CD14-positive monocyte (primary cell): ENCODE data around the gene ADPRM. TPM values are rescaled to one million over a fixed set of nuclear protein-coding genes. Genes with fewer than 3 reads are reported as not detected.

Experiments
- DNase-seq, 3 donors: peaks; one replicate each; pipeline ENCODE4 v3.0.0-alpha.2; 2011 to 2022
- H2AFZ ChIP-seq: 2 replicates; pipeline ENCODE4 v1.6.0; 2012; ENCODE audit warnings: mild to moderate bottlenecking, low read depth, low read length, inconsistent platforms; ENCODE audit not compliant: insufficient read depth, poor library complexity, severe bottlenecking
- H3K27ac ChIP-seq, 2 donors: 1 replicate in 1 of 2; 2 replicates in 1 of 2; pipeline ENCODE4 v1.5.1; 2012 to 2013; ENCODE audit warnings: low read length in 2 of 2, control low read depth in 1 of 2, inconsistent platforms in 1 of 2, low read depth in 1 of 2, mild to moderate bottlenecking in 1 of 2
- H3K27me3 ChIP-seq, 2 donors: one replicate each; pipeline versions ENCODE4 v1.6.0 to v1.6.1; 2011 to 2013; ENCODE audit warnings: low read length in 2 of 2; ENCODE audit not compliant: control insufficient read depth in 2 of 2, insufficient read depth in 2 of 2
- H3K36me3 ChIP-seq, 2 donors: replicated peaks in 1 of 2; 1 replicate in 1 of 2; 2 replicates in 1 of 2; pipeline versions ENCODE4 v1.5.1 to v1.6.1; 2012 to 2013; ENCODE audit warnings: low read length in 2 of 2, control low read depth in 1 of 2, inconsistent platforms in 1 of 2, mild to moderate bottlenecking in 1 of 2; ENCODE audit not compliant: insufficient read depth in 2 of 2, control insufficient read depth in 1 of 2
- H3K4me1 ChIP-seq, 2 donors: 1 replicate in 1 of 2; 2 replicates in 1 of 2; pipeline versions ENCODE4 v1.5.1 to v1.6.1; 2012 to 2013; ENCODE audit warnings: low read length in 2 of 2, control low read depth in 1 of 2, inconsistent platforms in 1 of 2, mild to moderate bottlenecking in 1 of 2, moderate library complexity in 1 of 2; ENCODE audit not compliant: insufficient read depth in 2 of 2, control insufficient read depth in 1 of 2
- H3K4me2 ChIP-seq: replicated peaks from 2 replicates; pipeline ENCODE3; 2012; ENCODE audit warnings: low read length, moderate library complexity, mild to moderate bottlenecking; ENCODE audit not compliant: poor library complexity, severe bottlenecking; ENCODE audit errors: extremely low read depth
- H3K4me3 ChIP-seq, 3 experiments: fragments of 200-600 bp in 1 of 3; sonication (generic) in 1 of 3; replicated peaks in 1 of 3; 1 replicate in 2 of 3; 2 replicates in 1 of 3; pipeline ENCODE4 v1.5.1; 2011 to 2013; ENCODE audit warnings: low read length in 3 of 3, mild to moderate bottlenecking in 3 of 3, control low read depth in 2 of 3, low read depth in 2 of 3, inconsistent platforms in 1 of 3, moderate library complexity in 1 of 3
- H3K79me2 ChIP-seq: 2 replicates; pipeline ENCODE4 v1.6.0; 2012; ENCODE audit warnings: mild to moderate bottlenecking, control low read depth, inconsistent platforms, low read length, moderate library complexity; ENCODE audit not compliant: insufficient read depth
- H3K9ac ChIP-seq: 2 replicates; pipeline ENCODE4 v1.6.0; 2017; ENCODE audit warnings: low read length, mild to moderate bottlenecking; ENCODE audit not compliant: insufficient read depth, poor library complexity, severe bottlenecking
- H3K9me3 ChIP-seq, 2 donors: replicated peaks in 1 of 2; 1 replicate in 1 of 2; 2 replicates in 1 of 2; pipeline versions ENCODE4 v1.5.1 to v1.6.1; 2012 to 2013; ENCODE audit warnings: low read length in 2 of 2, control low read depth in 1 of 2; ENCODE audit not compliant: control insufficient read depth in 1 of 2, insufficient read depth in 1 of 2
- H4K20me1 ChIP-seq: 2 replicates; pipeline ENCODE4 v1.6.0; 2012; ENCODE audit warnings: mild to moderate bottlenecking, low read length, control low read depth, moderate library complexity; ENCODE audit not compliant: insufficient read depth
- H3K27ac Mint-ChIP-seq, 7 donors: one replicate each; pipeline ENCODE4 v1.8.0; 2020; ENCODE audit warnings: mild to moderate bottlenecking in 7 of 7, mixed read lengths in 7 of 7, moderate library complexity in 6 of 7, inconsistent platforms in 2 of 7
- H3K27me3 Mint-ChIP-seq, 3 donors: one replicate each; pipeline ENCODE4 v1.8.0; 2021 to 2022; ENCODE audit warnings: low read depth in 3 of 3, mild to moderate bottlenecking in 3 of 3, mixed read lengths in 3 of 3, moderate library complexity in 3 of 3, inconsistent platforms in 1 of 3
- H3K36me3 Mint-ChIP-seq, 2 donors: one replicate each; pipeline ENCODE4 v1.8.0; 2020; ENCODE audit warnings: mixed read lengths in 2 of 2, inconsistent platforms in 1 of 2, mild to moderate bottlenecking in 1 of 2
- H3K4me1 Mint-ChIP-seq: one replicate; pipeline ENCODE4 v1.8.0; 2020; ENCODE audit warnings: mild to moderate bottlenecking, mixed read lengths
- H3K4me3 Mint-ChIP-seq, 2 donors: one replicate each; pipeline ENCODE4 v1.8.0; 2020; ENCODE audit warnings: mild to moderate bottlenecking in 2 of 2, mixed read lengths in 2 of 2, moderate library complexity in 1 of 2
- H3K9me3 Mint-ChIP-seq, 7 donors: one replicate each; pipeline ENCODE4 v1.8.0; 2020 to 2022; ENCODE audit warnings: mixed read lengths in 7 of 7, mild to moderate bottlenecking in 6 of 7, moderate library complexity in 6 of 7, inconsistent platforms in 2 of 7
- WGBS: methylation state at CpG from one replicate; pipeline ENCODE4 v1.1.5; 2013; ENCODE audit warnings: missing lambda C conversion rate; ENCODE audit not compliant: insufficient coverage; 5-methylcytosine and 5-hydroxymethylcytosine counted together
- intact Hi-C, 2 donors: fragments of 100-400 bp; cut with micrococcal nuclease; formaldehyde crosslinking; loops; one replicate each; pipeline versions ENCODE4 v1.15.0 to v1.15.1; 2023
- polyA plus RNA-seq, 3 donors: library from polyadenylated mRNA; depleted of rRNA in 1 of 3; unstranded in 2 of 3; stranded (reverse) in 1 of 3; fragments of 300-500 nt in 2 of 3; fragments of >200 nt in 1 of 3; fragmentation: Illumina TruSeq in 2 of 3; gene quantifications; 1 replicate in 2 of 3; 2 replicates in 1 of 3; pipeline ENCODE4 v1.2.3, GENCODE V29; 2012 to 2021
- TF ChIP-seq, protein P1 (sequence below): fragments of 200-600 bp; IDR thresholded peaks from one replicate; pipeline ENCODE4 v1.8.0; 2022; ENCODE audit warnings: antibody characterized with exemption, mild to moderate bottlenecking

The ADPRM gene
- polyA plus RNA-seq, 3 donors = 6.0 to 9.3 (median 7.5) TPM

DNA sequence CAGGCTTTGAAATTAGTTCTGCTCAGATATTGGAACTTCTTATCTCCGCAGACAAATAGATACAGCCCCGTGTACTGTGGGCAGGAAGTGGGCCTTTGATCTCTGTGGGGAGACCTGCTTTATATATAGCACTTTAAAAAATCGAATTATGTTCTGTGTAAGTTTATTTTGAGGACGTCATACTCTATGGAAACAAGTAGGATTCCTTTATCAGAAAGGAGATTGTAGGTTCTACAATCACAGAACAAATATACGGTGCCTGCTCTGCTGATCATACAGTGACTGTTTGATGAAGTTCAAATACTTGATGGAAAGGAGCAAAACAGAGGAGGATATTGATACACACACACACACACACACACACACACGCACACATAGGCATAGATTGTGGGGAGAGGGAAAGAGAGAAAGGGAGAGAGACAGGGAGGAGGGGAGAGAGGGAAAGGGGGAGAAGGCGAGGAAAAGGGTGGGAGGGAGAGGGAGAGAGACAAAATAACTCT, 47.2 kb downstream of the ADPRM start:
- Histone ChIP-seq H3K27me3 (no peaks in the 10 kb centered on the region), H3K9me3 (no peaks in the 10 kb centered on the region), H3K4me3 (no peak overlapping the region), H2AFZ (no peak overlapping the region), H3K27ac (no peak overlapping the region), H3K9ac (no peak overlapping the region), H3K4me2 (no peak overlapping the region), H3K79me2 (no peaks in the 10 kb centered on the region), H4K20me1 (no peaks in the 10 kb centered on the region), H3K36me3 (no peaks in the 10 kb centered on the region), H3K4me1 (no peaks in the 10 kb centered on the region)
- no peak for DNase-seq
- Mint-ChIP-seq H3K27ac (no peak overlapping the region), H3K9me3 (no peaks in the 10 kb centered on the region), H3K4me3 (no peak overlapping the region), H3K4me1 (no peaks in the 10 kb centered on the region), H3K36me3 (no peaks in the 10 kb centered on the region), H3K27me3 (peaks cover 0 to 1% (median 1%) of the 10 kb centered on the region in 3 donors)
- 100% methylated on average over 1 of the region's 7 CpGs for WGBS
- TF ChIP-seq, protein P1, sequence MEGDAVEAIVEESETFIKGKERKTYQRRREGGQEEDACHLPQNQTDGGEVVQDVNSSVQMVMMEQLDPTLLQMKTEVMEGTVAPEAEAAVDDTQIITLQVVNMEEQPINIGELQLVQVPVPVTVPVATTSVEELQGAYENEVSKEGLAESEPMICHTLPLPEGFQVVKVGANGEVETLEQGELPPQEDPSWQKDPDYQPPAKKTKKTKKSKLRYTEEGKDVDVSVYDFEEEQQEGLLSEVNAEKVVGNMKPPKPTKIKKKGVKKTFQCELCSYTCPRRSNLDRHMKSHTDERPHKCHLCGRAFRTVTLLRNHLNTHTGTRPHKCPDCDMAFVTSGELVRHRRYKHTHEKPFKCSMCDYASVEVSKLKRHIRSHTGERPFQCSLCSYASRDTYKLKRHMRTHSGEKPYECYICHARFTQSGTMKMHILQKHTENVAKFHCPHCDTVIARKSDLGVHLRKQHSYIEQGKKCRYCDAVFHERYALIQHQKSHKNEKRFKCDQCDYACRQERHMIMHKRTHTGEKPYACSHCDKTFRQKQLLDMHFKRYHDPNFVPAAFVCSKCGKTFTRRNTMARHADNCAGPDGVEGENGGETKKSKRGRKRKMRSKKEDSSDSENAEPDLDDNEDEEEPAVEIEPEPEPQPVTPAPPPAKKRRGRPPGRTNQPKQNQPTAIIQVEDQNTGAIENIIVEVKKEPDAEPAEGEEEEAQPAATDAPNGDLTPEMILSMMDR = no peak
- intact Hi-C loops = no loop called here

DNA sequence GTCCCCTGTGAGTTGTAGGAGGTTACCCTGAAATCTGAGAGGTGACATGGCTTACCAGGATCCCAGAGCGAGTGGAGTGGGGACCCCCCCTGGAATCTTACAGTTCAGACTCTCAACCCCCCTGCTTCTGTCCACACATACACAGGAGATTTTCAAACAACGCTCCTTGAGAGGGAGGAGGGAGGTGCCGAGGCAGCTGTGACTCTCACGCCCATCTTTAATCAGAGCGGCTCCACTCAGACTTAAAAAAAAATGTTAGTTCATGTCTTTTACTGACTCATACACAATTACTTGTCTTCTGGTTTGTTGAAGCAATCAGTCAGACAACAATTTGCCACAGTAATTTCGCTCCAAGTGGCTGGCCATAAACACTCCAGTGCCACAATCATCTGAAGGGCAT, 47.8 kb downstream of the ADPRM start:
- no peaks in the 10 kb centered on the region for H3K4me1 Mint-ChIP-seq
- DNase-seq = no peak
- H3K9me3 Mint-ChIP-seq = no peaks in the 10 kb centered on the region
- Histone ChIP-seq H3K9me3 (no peaks in the 10 kb centered on the region), H3K27me3 (no peaks in the 10 kb centered on the region), H3K4me1 (no peaks in the 10 kb centered on the region), H3K9ac (no peak overlapping the region), H3K79me2 (no peaks in the 10 kb centered on the region), H3K4me2 (no peak overlapping the region), H4K20me1 (no peaks in the 10 kb centered on the region), H3K36me3 (no peaks in the 10 kb centered on the region), H2AFZ (no peak overlapping the region), H3K4me3 (no peak overlapping the region), H3K27ac (no peak overlapping the region)
- WGBS = 100% methylated on average over 1 of the region's 6 CpGs
- H3K27me3 Mint-ChIP-seq = peaks cover 1 to 4% (median 2%) of the 10 kb centered on the region in 3 donors
- intact Hi-C loops = no loop called here
- TF ChIP-seq, protein P1 = no peak
- H3K27ac Mint-ChIP-seq = no peak overlapping the region
- no peak overlapping the region for H3K4me3 Mint-ChIP-seq
- no peaks in the 10 kb centered on the region for H3K36me3 Mint-ChIP-seq
